Stimulated activated naive CD8-positive, alpha-beta T cell treated with anti-CD3 and anti-CD28 coated beads, Interleukin-15, Interleukin-2, amounts not matched to agents 100 ng/mL and 50 ng/mL, for 24 hours (primary cell): Measurements from ENCODE around the gene EN2.
A peak's percentile ranks its signal among the peaks of the same experiment; 100 is the strongest.

Experiments used
- H3K27ac Mint-ChIP-seq: one replicate; pipeline ENCODE4 v1.8.0; 2021; ENCODE audit warnings: mild to moderate bottlenecking, mixed read lengths
- H3K27me3 Mint-ChIP-seq: one replicate; pipeline ENCODE4 v1.8.0; 2021; ENCODE audit warnings: mixed read lengths
- H3K36me3 Mint-ChIP-seq: one replicate; pipeline ENCODE4 v1.8.0; 2021; ENCODE audit warnings: low read depth, mixed read lengths
- H3K4me1 Mint-ChIP-seq: one replicate; pipeline ENCODE4 v1.8.0; 2021; ENCODE audit warnings: low read depth, mixed read lengths
- H3K4me3 Mint-ChIP-seq: one replicate; pipeline ENCODE4 v1.8.0; 2021; ENCODE audit warnings: mild to moderate bottlenecking, mixed read lengths
- H3K9me3 Mint-ChIP-seq: one replicate; pipeline ENCODE4 v1.8.0; 2021; ENCODE audit warnings: mixed read lengths

Gene EN2

GRCh38 chr7:155452505-155453295, 5.2 kb upstream of the EN2 start:
- H3K9me3 Mint-ChIP-seq: no peaks in the 10 kb centered on the region
- no peak overlapping the region for H3K4me3 Mint-ChIP-seq
- no peak overlapping the region for H3K27ac Mint-ChIP-seq
- peaks cover 21% of the 10 kb centered on the region for H3K4me1 Mint-ChIP-seq
- peaks cover 81% of the 10 kb centered on the region for H3K27me3 Mint-ChIP-seq
- H3K36me3 Mint-ChIP-seq: no peaks in the 10 kb centered on the region

- Mint-ChIP-seq H3K27me3 (peaks cover 73% of the 10 kb centered on the region), H3K4me1 (peaks cover 15% of the 10 kb centered on the region), H3K9me3 (no peaks in the 10 kb centered on the region), H3K4me3 (no peak overlapping the region), H3K27ac (no peak overlapping the region), H3K36me3 (no peaks in the 10 kb centered on the region)
These were observed 4.4 kb upstream of the EN2 start for GRCh38 chr7:155453296-155454182.

GRCh38 chr7:155454183-155455112, 3.5 kb upstream of the EN2 start:
- Mint-ChIP-seq H3K4me1 (peaks cover 19% of the 10 kb centered on the region), H3K36me3 (no peaks in the 10 kb centered on the region), H3K27me3 (peaks cover 71% of the 10 kb centered on the region), H3K9me3 (no peaks in the 10 kb centered on the region), H3K4me3 (no peak overlapping the region), H3K27ac (no peak overlapping the region)

GRCh38 chr7:155455132-155455693, 2.7 kb upstream of the EN2 start:
- H3K27ac Mint-ChIP-seq: no peak overlapping the region
- peaks cover 20% of the 10 kb centered on the region for H3K4me1 Mint-ChIP-seq
- H3K4me3 Mint-ChIP-seq: no peak overlapping the region
- no peaks in the 10 kb centered on the region for H3K36me3 Mint-ChIP-seq
- H3K27me3 Mint-ChIP-seq: peaks cover 76% of the 10 kb centered on the region
- no peaks in the 10 kb centered on the region for H3K9me3 Mint-ChIP-seq

GRCh38 chr7:155455776-155456737, 1.9 kb upstream of the EN2 start:
- Mint-ChIP-seq H3K27ac (no peak overlapping the region), H3K9me3 (no peaks in the 10 kb centered on the region), H3K36me3 (no peaks in the 10 kb centered on the region), H3K4me3 (no peak overlapping the region), H3K4me1 (peaks cover 20% of the 10 kb centered on the region), H3K27me3 (peaks cover 74% of the 10 kb centered on the region)

GRCh38 chr7:155456738-155457543, 988 bp upstream of the EN2 start:
- Mint-ChIP-seq H3K4me1 (peaks cover 20% of the 10 kb centered on the region), H3K36me3 (no peaks in the 10 kb centered on the region), H3K27ac (peak overlapping the region; percentile 55), H3K27me3 (peaks cover 74% of the 10 kb centered on the region), H3K9me3 (no peaks in the 10 kb centered on the region), H3K4me3 (peak overlapping the region; percentile 32)

GRCh38 chr7:155457544-155458110, 302 bp upstream of the EN2 start:
- Mint-ChIP-seq H3K4me1 (peaks cover 20% of the 10 kb centered on the region), H3K27ac (no peak overlapping the region), H3K9me3 (no peaks in the 10 kb centered on the region), H3K27me3 (peaks cover 74% of the 10 kb centered on the region), H3K4me3 (no peak overlapping the region), H3K36me3 (no peaks in the 10 kb centered on the region)

- Mint-ChIP-seq H3K4me1 (peaks cover 20% of the 10 kb centered on the region), H3K27ac (peak overlapping the region; percentile 55), H3K9me3 (no peaks in the 10 kb centered on the region), H3K36me3 (no peaks in the 10 kb centered on the region), H3K4me3 (no peak overlapping the region), H3K27me3 (peaks cover 81% of the 10 kb centered on the region)
These were observed 1.2 kb downstream of the EN2 start for GRCh38 chr7:155458878-155459699.

- peaks cover 19% of the 10 kb centered on the region for H3K4me1 Mint-ChIP-seq
- H3K36me3 Mint-ChIP-seq: no peaks in the 10 kb centered on the region
- H3K27ac Mint-ChIP-seq: peak overlapping the region; percentile 55
- H3K4me3 Mint-ChIP-seq: no peak overlapping the region
- no peaks in the 10 kb centered on the region for H3K9me3 Mint-ChIP-seq
- peaks cover 81% of the 10 kb centered on the region for H3K27me3 Mint-ChIP-seq
These were observed 2.0 kb downstream of the EN2 start for GRCh38 chr7:155459700-155460461.

- Mint-ChIP-seq H3K4me1 (peaks cover 22% of the 10 kb centered on the region), H3K9me3 (no peaks in the 10 kb centered on the region), H3K27ac (no peak overlapping the region), H3K36me3 (no peaks in the 10 kb centered on the region), H3K27me3 (peaks cover 81% of the 10 kb centered on the region), H3K4me3 (no peak overlapping the region)
These were observed 3.1 kb downstream of the EN2 start for GRCh38 chr7:155460926-155461613.

GRCh38 chr7:155461631-155462030, 3.7 kb downstream of the EN2 start:
- H3K27me3 Mint-ChIP-seq: peaks cover 76% of the 10 kb centered on the region
- H3K4me1 Mint-ChIP-seq: peaks cover 19% of the 10 kb centered on the region
- no peak overlapping the region for H3K4me3 Mint-ChIP-seq
- no peaks in the 10 kb centered on the region for H3K9me3 Mint-ChIP-seq
- H3K36me3 Mint-ChIP-seq: no peaks in the 10 kb centered on the region
- no peak overlapping the region for H3K27ac Mint-ChIP-seq
